RWPE1 (cell line): ENCODE measurements around the gene MLF1.

Source experiments
- CTCF ChIA-PET: fragments of 350-600 bp; sonication (Branson Sonifier 250); formaldehyde crosslinking; extraction: SDS; loops from one replicate; lab custom pipeline; 2021; lab: Yijun Ruan, JAX
- POLR2A ChIA-PET: fragments of 400-600 bp; formaldehyde crosslinking; extraction: SDS; loops from one replicate; lab custom pipeline; 2020; ENCODE audit warnings: antibody characterized with exemption; ENCODE audit not compliant: low non-redundant PET; lab: Yijun Ruan, JAX
- DNase-seq: peaks from one replicate; pipeline ENCODE4 v3.0.0; 2012; ENCODE audit warnings: low spot score
- H3K27ac ChIP-seq: fragments of 450-650 bp; 2 replicates; pipeline ENCODE4 v1.5.1; 2017
- CTCF ChIP-seq: fragments of 450-650 bp; conservative IDR thresholded peaks from 2 replicates; pipeline ENCODE4 v1.5.1; 2017; ENCODE audit warnings: low read depth, mild to moderate bottlenecking

The MLF1 gene

GRCh38 chr3:158571969-158572765 is 1.2 kb downstream of the MLF1 start:
- ChIA-PET POLR2A (no interaction called here), CTCF (no interaction called here)
- DNase-seq = no peak
- H3K27ac ChIP-seq = no peak overlapping the region
- no peak for TF ChIP-seq CTCF

- CTCF ChIA-PET = interaction anchor here (0.5 to 0.8 kb wide), 2 partner anchors 11 to 181 kb away, joined by 3 to 5 read pairs; no protein-coding TSS in a partner anchor
- POLR2A ChIA-PET = no interaction called here
- DNase-seq = no peak
- TF ChIP-seq CTCF = no peak
- H3K27ac ChIP-seq = no peak overlapping the region
Measured at GRCh38 chr3:158572766-158573060, 1.7 kb downstream of the MLF1 start.

- no peak for TF ChIP-seq CTCF
- no peak for DNase-seq
- ChIA-PET POLR2A (no interaction called here), CTCF (no interaction called here)
- H3K27ac ChIP-seq = no peak overlapping the region
Measured at GRCh38 chr3:158573714-158574113, 2.7 kb downstream of the MLF1 start.

- POLR2A ChIA-PET = no interaction called here
- CTCF ChIA-PET = interaction anchor here (1.0 kb wide), 1 partner anchor 70 kb away, joined by 3 read pairs; the partner anchor contains the start of gene GFM1
Measured at GRCh38 chr3:158574646-158575045, 3.7 kb downstream of the MLF1 start.

GRCh38 chr3:158590223-158590622 is 19.2 kb downstream of the MLF1 start:
- no peak for DNase-seq
- POLR2A ChIA-PET = no interaction called here
- CTCF ChIA-PET = interaction anchor here (0.7 kb wide), 1 partner anchor 1018 kb away, joined by 3 read pairs; no protein-coding TSS in a partner anchor
- H3K27ac ChIP-seq = no peak overlapping the region
- TF ChIP-seq CTCF = no peak

More at GRCh38 chr3:158574646-158575045, 3.7 kb downstream of the MLF1 start:
- TF ChIP-seq CTCF = no peak
- no peak overlapping the region for H3K27ac ChIP-seq
- DNase-seq = no peak

- no peak for TF ChIP-seq CTCF
- ChIA-PET POLR2A (no interaction called here), CTCF (no interaction called here)
- H3K27ac ChIP-seq = no peak overlapping the region
- DNase-seq = no peak
Measured at GRCh38 chr3:158600787-158601186, 29.8 kb downstream of the MLF1 start.
